Measurements from ENCODE around the gene SFTA2. TPM values are rescaled to one million over a fixed set of nuclear protein-coding genes. Genes with fewer than 3 reads are reported as not detected.
"Not testable (repeated sequence)": the region's sequence is repeated elsewhere in the genome, so short reads cannot be mapped to it uniquely, and the experiment has no call there.

SFTA2 gene
- polyA plus RNA-seq, 1 donor: 0.76 TPM

DNA sequence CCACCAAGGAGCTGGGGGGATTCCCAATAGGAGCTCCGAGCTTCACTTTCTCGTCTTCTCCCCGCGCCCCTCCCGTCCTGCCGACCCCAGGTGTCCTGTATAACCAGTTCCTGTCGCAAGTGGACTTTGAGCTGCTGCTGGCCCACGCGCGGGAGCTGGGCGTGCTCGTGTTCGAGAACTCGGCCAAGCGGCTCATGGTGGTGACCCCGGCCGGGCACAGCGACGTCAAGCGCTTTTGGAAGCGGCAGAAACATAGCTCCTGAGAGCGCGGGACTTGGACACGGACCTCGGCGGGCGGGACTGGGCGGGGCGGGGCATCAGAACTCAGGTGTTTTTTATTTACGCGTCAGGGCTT lies 18.3 kb downstream of the SFTA2 start:
- DNase-seq: no peak

DNA sequence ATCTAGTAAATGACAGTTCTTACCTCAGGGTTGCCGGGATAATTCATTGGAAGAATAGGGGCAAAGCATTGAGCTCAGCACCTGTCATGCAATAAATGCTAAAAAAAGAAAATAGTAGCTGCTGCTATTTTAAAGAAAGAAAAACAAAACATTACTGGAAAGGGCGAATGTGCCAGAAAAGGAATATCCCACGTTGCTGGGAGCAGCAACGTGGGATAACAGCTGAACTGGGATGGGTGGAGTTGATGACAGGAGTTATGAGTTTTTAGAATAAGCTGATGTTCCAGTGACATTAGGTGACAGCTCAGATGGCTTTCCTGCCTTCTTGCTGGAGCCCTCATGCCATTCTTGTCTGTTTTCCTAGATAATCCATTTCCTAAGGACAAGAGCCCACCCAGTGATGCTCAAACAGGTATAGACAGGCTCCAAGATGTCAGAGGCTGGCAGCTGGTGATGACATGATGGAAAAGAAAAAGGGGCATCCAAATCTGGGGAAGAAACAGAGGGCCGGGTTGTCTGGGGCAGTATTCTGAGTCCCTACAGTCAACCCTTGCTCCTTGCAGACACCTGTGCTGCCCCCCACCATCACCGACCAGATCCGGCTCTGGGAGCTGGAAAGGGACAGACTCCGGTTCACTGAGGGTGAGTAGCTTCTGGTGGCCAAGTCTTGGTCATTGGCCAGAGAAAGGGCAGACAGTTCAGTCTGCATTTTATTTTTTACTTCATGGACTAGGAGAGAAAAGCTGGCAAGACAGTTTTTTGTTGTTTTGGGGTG lies 19.0 kb downstream of the SFTA2 start:
- DNase-seq: no peak

DNA sequence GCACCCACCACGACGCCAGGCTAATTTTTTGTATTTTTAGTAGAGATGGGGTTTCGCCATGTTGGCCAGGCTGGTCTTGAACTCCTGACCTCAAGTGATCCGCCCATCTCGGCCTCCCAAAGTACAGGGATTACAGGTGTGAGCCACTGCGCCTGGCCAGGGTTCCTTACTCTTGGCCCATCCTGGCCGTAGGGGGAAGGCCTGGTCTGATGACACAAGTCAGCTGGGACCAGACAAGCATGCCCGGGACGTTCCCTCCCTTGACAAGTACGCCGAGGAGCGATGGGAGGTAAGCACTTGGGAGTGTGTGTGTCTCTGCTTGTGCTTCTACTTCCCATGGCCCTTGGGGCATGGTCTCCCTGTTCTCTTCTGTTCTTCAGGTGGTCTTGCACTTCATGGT lies 21.5 kb downstream of the SFTA2 start:
- DNase-seq: not testable (repeated sequence)

DNA sequence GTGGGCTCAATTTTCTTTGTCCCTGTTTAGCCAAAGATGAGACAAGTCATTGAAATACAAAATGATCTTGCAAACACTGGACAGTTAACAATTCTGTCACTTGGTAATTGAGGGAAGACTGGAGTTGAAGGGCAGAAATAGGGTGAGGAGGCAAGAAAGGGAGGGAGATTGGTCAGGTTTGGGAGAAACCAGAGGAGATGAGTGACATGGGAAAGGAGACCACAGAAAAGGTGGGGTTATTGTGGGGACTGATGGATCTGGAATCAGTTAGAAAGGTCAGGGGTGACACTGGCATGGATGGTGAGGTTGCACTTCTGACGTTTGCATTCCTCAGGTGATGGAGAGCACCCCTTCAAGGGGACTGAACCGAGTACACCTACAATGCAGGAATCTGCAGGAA lies 23.3 kb downstream of the SFTA2 start:
- no peak for DNase-seq

DNA sequence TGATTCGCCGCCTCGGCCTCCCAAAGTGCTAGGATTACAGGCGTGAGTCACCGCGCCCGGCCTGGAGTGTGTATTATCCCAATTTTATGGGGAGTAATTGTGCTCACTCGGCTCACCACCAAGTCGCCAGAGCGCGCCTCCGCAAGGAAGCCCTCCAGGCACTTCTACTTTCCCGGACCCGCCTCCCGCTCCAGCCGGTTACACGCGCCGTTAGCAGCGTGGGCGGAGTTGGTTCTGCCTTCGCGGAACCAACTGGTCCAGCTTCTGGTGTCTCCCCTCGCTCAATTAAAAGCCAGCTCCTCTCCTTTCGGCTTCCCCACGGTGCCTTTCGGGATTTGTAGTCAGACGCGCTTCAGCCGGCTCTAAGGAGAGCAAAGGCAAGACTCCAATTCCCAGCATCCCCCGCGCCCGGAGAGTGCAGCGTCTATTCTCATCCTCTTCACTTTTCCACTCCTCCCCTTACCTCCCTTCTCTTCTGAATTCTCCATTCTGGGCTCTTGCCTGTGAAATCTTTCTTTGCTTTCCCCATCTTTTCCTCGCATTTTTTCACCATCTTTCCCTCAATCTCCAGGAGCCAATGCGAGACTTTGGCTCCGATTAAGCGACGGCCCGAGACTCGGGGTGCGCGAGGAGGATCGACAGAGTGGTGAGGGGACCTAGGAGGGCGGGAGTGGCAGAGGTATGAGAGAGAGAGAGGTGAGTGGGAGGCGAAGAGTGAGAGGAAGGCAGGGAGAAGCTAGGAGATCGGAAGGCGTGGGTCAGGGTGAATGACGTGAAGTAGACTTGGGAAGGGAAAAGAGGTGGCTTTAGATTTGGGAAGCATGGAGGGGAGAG lies 24.0 kb downstream of the SFTA2 start, which contains the start of gene GTF2H4:
Gene GTF2H4, plus strand, starts transcription at position 450 of the 834 bp plus-strand sequence.
- peak; percentile 98 for DNase-seq

DNA sequence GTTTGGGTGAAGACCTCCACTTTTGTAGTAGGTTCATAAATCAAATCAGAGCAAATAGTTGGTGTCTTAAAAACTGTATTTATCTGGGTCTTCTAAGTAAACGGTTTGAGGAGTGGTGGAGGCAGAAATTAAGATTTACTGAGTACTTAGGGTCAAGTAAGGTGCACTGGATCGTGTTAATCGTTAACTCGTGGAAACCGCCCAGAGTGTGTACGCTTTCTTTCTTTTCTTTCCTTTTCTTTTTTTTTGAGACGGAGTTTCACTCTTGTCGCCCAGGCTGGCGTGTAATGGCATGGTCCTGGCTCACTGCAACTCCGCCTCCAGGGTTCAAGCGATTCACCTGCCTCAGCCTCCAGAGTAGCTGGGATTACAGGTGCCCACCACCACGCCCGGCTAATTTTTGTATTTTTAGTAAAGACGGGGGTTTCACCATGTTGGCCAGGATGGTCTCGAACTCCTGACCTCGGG lies 24.6 kb downstream of the SFTA2 start:
- not testable (repeated sequence) for DNase-seq

DNA sequence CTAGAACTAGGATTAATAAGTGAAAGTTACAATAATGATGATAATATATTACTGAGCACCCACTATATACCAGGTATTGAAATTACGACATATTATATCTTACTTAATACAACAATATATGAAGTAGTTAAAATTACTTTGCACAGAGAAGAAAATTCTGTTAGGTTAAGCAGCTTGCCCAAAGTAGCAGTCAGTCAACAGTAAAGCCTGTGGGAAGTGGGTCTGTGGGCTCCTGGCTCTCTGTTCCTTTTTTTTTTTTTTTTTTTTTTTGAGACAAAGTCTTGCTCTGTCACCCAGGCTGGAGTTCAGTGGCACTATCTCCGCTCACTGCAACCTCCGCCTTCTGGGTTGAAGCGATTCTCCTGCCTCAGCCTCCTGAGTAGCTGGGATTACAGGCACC lies 28.7 kb downstream of the SFTA2 start:
- DNase-seq: no peak

DNA sequence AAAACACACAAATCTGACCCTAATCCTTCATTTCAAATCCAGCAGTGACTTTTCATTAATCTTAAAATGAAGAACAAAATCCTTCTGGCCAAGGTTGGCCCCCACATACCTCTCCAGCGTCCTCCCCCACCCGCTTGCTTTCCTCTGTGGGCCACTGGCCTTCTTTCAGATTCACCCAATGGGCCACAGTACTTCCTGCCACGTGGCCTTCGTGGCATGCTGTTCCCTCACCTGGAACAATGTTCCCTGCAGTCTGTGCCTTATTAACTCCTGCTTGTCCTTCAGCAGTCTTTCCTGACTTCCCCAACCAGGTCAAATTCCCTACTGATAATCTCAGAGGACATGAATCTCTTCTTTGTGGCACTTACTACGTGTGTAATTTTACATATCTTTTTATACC lies 29.3 kb downstream of the SFTA2 start:
- DNase-seq: no peak

DNA sequence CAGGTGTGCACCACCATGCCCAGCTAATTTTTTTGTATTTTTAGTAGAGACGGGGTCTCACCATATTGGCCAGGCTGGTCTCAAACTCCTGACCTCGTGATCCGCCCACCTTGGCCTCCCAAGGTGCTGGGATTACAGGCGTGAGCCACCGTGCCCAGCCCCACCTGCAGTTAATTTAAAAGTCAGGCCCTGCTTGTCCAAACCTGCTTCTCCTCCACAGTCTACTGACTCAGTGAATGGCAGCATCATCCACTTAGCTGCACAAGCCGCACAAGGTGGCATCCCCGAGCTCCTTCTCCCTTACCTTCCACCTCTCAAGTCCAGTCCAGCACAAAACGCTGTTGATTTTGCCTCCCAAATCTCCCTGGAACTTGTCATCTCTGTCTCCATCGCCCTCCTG lies 29.8 kb downstream of the SFTA2 start:
- DNase-seq: not testable (repeated sequence)

DNA sequence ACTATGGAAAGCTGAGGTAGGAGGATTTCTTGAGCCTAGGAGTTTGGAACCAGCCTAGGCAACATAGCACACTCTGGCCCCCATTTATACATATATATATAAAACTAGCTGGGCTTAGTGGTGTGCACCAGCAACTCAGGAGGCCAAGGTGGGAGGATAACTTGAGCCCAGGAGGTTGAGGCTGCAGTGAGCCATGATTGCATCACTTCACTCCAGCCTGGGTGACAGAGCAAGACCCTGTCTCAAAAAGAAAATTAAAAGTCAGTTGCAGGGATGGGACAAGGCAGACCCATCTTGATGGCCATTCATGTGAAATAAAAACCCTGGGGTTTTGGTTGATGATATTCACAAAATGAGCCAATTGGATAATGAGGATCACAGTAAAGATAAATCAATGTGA lies 30.5 kb downstream of the SFTA2 start:
- DNase-seq: no peak

DNA sequence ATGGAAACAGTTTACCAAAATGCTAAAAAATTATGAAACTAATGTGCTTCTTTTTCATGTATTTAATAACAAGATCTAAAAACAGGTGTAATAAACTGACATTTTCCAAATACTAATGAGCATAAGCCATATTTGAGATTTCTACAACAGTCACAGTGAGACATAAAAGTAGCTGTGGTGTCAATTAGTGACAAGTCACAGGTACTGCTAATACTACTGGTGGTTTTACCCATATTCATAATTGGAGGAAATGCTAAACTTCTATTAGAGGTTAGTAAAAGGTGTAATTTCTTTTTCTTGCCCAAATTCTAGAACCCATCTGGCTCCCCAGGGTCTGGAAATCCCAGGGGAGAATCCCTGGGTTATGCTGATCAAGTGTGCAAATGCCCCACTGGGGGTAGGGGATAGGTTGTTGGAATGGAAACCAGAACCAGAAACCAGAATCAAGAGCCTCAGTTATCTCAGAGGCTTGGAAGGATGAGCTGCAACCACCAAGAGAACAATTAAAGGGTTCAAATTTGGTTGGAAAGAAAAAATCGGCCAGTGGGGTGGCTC lies 31.0 kb downstream of the SFTA2 start:
- no peak for DNase-seq

DNA sequence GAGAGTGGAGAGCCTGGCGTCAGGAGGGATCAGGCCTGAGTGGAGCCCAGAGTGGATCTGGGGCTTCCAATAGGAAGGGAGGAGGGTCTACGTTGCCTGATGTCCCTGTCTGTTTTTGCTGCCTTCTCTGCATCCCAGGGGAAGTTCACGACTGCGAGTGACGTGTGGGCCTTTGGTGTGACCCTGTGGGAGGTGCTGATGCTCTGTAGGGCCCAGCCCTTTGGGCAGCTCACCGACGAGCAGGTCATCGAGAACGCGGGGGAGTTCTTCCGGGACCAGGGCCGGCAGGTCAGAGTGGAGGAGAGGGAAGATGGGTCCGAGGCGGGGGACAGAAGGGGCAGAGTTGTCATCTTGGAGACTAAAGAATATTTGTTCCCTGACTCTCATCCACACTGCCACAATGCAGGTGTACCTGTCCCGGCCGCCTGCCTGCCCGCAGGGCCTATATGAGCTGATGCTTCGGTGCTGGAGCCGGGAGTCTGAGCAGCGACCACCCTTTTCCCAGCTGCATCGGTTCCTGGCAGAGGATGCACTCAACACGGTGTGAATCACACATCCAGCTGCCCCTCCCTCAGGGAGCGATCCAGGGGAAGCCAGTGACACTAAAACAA lies 33.1 kb downstream of the SFTA2 start:
- no peak for DNase-seq

DNA sequence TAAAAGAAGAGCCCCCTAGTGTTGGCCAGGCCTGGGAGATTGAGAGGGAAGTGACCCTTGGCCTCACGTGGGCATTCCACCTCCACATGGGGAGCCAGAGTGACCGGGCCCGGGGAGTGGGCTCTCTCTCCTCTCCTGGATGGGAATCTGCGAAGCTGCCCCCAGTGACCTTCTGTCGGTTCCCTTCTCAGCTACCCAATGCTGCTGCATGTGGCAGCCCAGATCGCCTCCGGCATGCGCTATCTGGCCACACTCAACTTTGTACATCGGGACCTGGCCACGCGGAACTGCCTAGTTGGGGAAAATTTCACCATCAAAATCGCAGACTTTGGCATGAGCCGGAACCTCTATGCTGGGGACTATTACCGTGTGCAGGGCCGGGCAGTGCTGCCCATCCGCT lies 34.1 kb downstream of the SFTA2 start:
- DNase-seq: no peak

DNA sequence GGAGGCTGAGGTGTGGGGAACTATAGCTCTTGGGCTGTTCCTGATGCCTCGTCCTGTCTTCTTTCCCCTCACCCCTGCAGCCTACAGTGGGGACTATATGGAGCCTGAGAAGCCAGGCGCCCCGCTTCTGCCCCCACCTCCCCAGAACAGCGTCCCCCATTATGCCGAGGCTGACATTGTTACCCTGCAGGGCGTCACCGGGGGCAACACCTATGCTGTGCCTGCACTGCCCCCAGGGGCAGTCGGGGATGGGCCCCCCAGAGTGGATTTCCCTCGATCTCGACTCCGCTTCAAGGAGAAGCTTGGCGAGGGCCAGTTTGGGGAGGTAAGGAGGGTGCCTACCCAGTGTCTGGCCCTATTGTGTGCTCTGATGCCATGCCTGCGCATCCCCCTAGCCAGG lies 35.4 kb downstream of the SFTA2 start:
- no peak for DNase-seq

DNA sequence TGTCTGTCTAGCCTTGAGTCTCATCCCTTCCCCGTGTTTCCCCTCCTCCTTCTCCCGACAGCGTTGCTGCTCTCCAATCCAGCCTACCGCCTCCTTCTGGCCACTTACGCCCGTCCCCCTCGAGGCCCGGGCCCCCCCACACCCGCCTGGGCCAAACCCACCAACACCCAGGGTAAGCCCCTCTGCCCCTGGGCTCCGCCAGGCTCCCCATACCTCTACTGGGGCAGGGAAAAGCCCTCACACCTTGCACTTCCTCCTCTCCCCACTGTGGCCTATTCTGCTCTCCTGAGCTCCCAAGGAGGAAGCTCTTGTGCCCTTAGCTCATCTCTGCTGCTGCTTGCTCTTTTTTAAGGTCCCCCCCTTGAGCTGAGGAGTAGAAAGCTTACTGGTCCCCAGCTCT lies 36.6 kb downstream of the SFTA2 start:
- DNase-seq: no peak

DNA sequence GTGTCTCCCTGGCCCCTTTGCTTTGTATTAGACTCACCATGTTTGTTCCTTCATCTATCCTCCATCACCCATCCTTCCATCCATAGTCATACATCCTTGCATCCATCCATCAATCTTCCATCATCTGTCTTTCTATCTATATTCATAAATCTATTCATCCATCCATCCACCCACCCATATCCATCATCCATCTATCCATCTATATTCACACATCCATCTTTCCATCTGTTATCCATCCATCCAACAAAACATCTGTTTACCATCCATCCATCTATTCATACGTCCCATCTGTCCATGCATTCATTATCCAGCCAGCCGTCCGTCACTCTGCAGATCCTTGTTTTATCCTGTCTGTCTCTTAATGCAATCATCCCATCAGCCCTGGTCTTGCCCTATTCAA lies 37.0 kb downstream of the SFTA2 start:
- no peak for DNase-seq

DNA sequence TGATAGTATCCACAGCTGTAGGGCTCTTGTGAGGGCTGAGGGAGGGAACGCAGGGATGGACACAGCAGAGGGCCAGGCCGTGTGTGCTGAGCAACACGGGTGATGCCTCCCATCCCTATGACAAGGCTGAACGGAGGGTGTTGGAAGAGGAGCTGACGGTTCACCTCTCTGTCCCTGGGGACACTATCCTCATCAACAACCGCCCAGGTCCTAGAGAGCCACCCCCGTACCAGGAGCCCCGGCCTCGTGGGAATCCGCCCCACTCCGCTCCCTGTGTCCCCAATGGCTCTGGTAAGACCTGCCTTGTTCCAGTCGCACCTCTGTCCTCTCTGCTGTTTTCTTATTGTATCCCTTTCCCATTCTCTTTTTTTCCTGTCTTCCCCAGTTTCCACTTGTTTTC lies 37.6 kb downstream of the SFTA2 start:
- DNase-seq: no peak

DNA sequence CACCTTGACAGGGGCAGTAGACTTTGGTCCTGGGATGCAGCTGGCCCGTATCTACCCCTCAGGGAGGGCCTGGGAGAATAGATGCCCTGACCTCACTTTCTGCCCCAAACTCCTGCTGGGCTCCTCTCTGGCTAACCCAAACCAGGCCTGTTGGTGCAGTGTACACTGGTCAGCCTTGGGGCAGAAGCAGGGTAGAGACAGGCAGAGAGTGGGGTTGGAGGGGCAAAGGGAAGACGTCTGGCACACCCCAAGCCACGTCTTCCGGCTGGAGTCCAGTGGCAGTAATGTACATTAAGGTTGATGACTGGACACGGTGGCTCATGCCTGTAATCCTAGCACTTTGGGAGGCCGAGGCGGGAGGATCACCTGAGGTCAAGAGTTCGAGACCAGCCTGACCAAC lies 38.3 kb downstream of the SFTA2 start:
- DNase-seq: no peak

DNA sequence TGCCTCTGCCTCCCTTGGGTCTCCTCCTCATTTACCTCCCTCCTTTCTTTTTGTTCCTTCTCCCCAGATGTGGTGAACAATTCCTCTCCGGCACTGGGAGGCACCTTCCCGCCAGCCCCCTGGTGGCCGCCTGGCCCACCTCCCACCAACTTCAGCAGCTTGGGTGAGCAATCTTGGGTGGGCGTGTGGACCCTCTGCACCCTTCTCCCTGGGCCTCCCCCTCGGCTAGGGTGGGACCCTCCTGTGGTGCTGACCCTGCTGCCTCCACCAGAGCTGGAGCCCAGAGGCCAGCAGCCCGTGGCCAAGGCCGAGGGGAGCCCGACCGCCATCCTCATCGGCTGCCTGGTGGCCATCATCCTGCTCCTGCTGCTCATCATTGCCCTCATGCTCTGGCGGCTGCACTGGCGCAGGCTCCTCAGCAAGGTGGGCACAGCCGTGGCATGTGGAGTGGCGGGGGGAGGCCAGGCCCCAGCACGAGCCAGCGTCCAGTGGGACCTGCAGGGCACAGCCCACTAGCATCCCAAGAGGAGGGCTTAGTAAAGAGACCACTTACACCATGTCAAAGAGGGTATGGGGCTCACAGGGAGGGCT lies 38.9 kb downstream of the SFTA2 start:
- no peak for DNase-seq

DNA sequence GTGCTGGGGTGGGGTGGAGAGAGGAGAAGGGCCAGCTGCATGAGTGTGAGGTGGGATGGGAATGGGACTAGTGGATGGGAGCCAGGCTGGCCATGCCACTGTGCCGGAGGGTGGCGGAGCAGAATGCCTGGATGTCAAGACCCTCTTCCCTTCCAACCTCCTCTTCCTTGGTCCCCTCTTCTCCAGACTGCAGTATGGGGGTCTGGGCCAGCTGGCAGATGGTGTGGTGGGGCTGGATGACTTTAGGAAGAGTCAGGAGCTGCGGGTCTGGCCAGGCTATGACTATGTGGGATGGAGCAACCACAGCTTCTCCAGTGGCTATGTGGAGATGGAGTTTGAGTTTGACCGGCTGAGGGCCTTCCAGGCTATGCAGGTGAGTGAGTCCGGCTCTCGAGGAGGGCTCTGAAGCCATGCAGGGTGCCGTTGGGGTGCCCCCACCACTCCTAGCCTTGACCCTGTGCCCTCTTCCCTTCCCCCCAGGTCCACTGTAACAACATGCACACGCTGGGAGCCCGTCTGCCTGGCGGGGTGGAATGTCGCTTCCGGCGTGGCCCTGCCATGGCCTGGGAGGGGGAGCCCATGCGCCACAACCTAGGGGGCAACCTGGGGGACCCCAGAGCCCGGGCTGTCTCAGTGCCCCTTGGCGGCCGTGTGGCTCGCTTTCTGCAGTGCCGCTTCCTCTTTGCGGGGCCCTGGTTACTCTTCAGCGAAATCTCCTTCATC lies 40.0 kb downstream of the SFTA2 start:
- no peak for DNase-seq

DNA sequence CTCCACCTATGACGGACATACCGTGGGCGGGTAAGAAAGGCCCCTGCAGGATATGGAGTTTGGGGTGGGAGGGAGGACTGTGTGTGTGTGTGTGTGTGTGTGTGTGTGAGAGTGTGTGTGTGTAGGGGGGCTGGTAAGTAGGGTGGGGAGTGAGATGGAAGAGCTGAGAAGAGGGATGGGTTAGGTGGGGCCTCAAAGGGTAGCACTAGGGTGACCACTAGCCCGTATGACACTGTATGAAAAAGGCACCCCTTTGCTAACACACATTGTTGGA lies 40.6 kb downstream of the SFTA2 start:
- DNase-seq: no peak
